Immature natural killer cell (primary cell): ENCODE results near the gene FRMD4A. TPM values are rescaled to one million over a fixed set of nuclear protein-coding genes. Genes with fewer than 3 reads are reported as not detected.

ENCODE experiments used
- DNase-seq, 3 donors: peaks; one replicate each; pipeline ENCODE4 v3.0.0; 2022; ENCODE audit warnings: mixed read lengths in 1 of 3
- H3K27ac Mint-ChIP-seq, 6 donors: one replicate each; pipeline ENCODE4 v1.8.0; 2020; ENCODE audit warnings: mixed read lengths in 6 of 6, mild to moderate bottlenecking in 5 of 6, inconsistent platforms in 4 of 6, moderate library complexity in 3 of 6
- H3K27me3 Mint-ChIP-seq, 3 donors: one replicate each; pipeline ENCODE4 v1.8.0; 2020 to 2021; ENCODE audit warnings: low read depth in 3 of 3, mild to moderate bottlenecking in 3 of 3, mixed read lengths in 3 of 3, moderate library complexity in 3 of 3, inconsistent platforms in 1 of 3
- H3K36me3 Mint-ChIP-seq, 3 donors: one replicate each; pipeline ENCODE4 v1.8.0; 2020; ENCODE audit warnings: mixed read lengths in 3 of 3, inconsistent platforms in 2 of 3, mild to moderate bottlenecking in 2 of 3
- H3K4me1 Mint-ChIP-seq, 2 donors: one replicate each; pipeline ENCODE4 v1.8.0; 2020; ENCODE audit warnings: inconsistent platforms in 2 of 2, mild to moderate bottlenecking in 2 of 2, mixed read lengths in 2 of 2, moderate library complexity in 1 of 2
- H3K4me3 Mint-ChIP-seq, 5 donors: one replicate each; pipeline ENCODE4 v1.8.0; 2020; ENCODE audit warnings: mild to moderate bottlenecking in 5 of 5, mixed read lengths in 5 of 5, inconsistent platforms in 3 of 5, moderate library complexity in 3 of 5
- H3K9me3 Mint-ChIP-seq, 6 donors: one replicate each; pipeline ENCODE4 v1.8.0; 2020; ENCODE audit warnings: mild to moderate bottlenecking in 6 of 6, mixed read lengths in 6 of 6, inconsistent platforms in 4 of 6, moderate library complexity in 3 of 6
- polyA plus RNA-seq, 3 donors: library from polyadenylated mRNA; unstranded; fragments of 300-500 nt; fragmentation: Illumina TruSeq; gene quantifications; one replicate each; pipeline ENCODE4 v1.2.3, GENCODE V29; 2021

FRMD4A gene
- polyA plus RNA-seq, 3 donors from 2014 or later, result 0.48 TPM; not detected in 2

DNA sequence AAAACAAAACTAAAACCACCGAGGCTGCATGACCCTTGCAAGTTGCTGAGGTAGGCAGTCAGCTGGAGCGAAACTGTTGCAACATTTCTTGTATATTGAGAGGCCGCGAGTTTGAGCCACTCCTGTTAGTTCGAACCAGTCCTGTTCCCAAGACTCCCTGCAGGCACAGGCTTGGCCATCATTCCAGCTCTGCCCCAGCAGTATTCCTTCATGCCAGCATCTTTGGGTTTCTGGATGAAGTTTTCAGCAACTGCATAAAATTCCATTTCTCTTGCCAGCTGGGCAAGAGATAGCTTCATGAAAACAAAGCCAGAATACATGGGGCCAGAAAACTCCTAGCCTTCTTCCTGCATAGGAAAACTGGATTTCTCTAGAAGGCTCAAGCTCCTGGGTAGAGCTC is 207.6 kb downstream of the FRMD4A start:
- Mint-ChIP-seq H3K27ac (no peak overlapping the region), H3K27me3 (peaks cover 2 to 9% (median 4%) of the 10 kb centered on the region in 3 donors), H3K4me1 (no peaks in the 10 kb centered on the region), H3K4me3 (no peak overlapping the region), H3K9me3 (no peaks in the 10 kb centered on the region), H3K36me3 (no peaks in the 10 kb centered on the region)
- DNase-seq, result no peak

DNA sequence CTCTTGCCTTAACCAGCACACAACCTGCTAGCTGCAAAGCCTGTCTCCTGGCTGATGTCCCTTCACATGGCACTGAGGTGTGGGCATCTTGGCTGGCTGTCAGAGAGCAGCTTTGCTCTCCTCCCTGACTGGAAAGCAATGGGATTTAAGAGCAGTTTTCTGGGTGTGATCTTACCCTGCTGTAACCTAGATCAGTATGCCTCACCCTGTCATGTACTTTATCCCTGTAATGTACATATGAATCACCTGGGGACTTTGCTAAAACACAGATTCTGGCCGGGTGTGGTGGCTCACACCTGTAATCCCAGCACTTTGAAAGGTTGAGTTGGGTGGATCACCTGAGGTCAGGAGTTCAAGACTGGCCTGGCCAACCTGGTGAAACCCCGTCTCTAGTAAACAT is 209.9 kb downstream of the FRMD4A start:
- Mint-ChIP-seq H3K9me3 (no peaks in the 10 kb centered on the region), H3K36me3 (no peaks in the 10 kb centered on the region), H3K27me3 (peaks cover 0 to 4% (median 2%) of the 10 kb centered on the region in 3 donors), H3K4me1 (no peaks in the 10 kb centered on the region), H3K4me3 (no peak overlapping the region), H3K27ac (no peak overlapping the region)
- DNase-seq, result no peak

DNA sequence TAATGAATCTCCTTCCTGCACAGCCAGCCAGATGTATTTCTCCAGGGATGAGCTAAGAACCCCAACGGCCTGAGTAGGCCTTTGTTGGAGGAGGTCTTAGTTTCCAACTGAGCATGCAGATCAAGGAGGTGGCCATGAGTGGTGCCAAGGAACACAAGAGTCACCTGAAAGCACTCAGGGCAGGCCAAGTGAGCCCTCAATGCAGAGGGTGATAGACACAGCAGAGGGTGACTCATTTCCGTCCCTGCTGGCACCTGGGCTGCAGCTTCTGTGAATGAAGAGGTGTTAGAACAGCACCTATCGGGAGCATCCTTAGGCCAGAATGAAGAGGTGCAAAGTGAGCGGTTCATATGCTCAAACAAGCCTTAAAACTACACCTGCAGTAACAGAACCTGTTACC is 211.8 kb downstream of the FRMD4A start:
- Mint-ChIP-seq H3K27me3 (peaks cover 0 to 4% (median 2%) of the 10 kb centered on the region in 3 donors), H3K9me3 (no peaks in the 10 kb centered on the region), H3K4me1 (no peaks in the 10 kb centered on the region), H3K4me3 (no peak overlapping the region), H3K27ac (no peak overlapping the region), H3K36me3 (no peaks in the 10 kb centered on the region)
- DNase-seq, result no peak

DNA sequence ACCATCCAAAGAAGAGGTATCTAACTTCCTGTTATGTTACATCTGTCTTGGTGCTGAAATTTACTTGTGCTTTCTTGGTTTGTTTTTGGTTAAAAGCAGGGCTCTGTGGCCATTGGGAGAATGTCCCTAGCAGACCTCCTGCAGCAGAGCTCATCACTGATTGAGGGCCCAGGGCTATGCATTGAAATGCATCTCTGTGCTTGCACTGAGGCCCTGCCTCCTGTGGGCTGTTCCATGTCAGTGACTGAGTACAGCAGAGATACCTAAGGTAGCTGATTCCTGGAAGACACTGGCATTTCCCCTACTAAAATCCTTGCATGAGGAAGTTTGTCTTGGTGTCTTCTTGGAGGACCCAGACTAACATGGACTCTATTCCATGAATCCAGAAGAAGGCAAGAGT is 213.9 kb downstream of the FRMD4A start:
- Mint-ChIP-seq H3K27me3 (peaks cover 1 to 4% (median 1%) of the 10 kb centered on the region in 3 donors), H3K4me1 (no peaks in the 10 kb centered on the region), H3K27ac (no peak overlapping the region), H3K9me3 (no peaks in the 10 kb centered on the region), H3K36me3 (no peaks in the 10 kb centered on the region), H3K4me3 (no peak overlapping the region)
- DNase-seq, result no peak

DNA sequence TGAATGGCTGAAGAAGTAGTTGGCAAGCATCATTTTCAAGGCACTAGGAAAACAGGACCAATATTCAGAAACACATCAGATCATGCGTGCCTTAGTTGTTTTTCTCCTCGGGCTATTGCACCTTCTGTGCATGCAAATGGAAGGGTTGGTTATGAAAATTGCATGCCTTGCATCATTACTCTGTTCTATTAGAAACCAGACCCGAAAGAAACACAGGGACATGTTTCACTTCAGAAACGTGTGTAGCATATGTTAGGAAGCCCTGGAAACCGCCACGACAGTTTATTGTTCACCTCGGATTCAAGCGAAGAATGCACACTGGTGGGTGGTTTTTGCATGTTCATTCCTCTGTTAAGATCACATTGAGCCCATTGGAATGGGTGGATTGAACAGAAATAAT is 214.7 kb downstream of the FRMD4A start:
- H3K4me3 Mint-ChIP-seq, result no peak overlapping the region
- H3K27ac Mint-ChIP-seq, result no peak overlapping the region
- no peaks in the 10 kb centered on the region for H3K4me1 Mint-ChIP-seq
- peaks cover 1 to 5% (median 4%) of the 10 kb centered on the region in 3 donors for H3K27me3 Mint-ChIP-seq
- H3K9me3 Mint-ChIP-seq, result no peaks in the 10 kb centered on the region
- DNase-seq, result no peak
- no peaks in the 10 kb centered on the region for H3K36me3 Mint-ChIP-seq

DNA sequence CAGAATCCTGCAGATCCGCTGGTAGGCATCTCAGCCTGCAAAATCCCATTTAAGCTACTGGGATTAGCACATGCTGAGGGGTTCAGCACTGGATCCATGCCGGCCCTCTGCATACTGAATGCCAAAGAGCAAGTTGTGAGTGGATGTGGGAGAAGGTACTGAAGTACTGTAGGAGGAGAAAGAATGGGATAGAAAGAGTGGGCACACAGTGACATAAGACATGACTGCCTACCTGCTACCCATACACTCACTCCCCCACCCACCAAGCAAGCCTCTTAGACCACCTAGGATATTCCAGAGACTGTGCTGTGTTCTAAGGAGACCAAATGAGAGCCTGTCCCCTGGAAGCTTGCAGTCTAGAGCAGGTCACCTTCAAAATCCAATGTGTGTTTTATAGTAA is 215.9 kb downstream of the FRMD4A start:
- Mint-ChIP-seq H3K27ac (no peak overlapping the region), H3K4me1 (no peaks in the 10 kb centered on the region), H3K4me3 (no peak overlapping the region), H3K9me3 (no peaks in the 10 kb centered on the region), H3K36me3 (no peaks in the 10 kb centered on the region), H3K27me3 (peaks cover 1 to 6% (median 5%) of the 10 kb centered on the region in 3 donors)
- DNase-seq, result no peak

DNA sequence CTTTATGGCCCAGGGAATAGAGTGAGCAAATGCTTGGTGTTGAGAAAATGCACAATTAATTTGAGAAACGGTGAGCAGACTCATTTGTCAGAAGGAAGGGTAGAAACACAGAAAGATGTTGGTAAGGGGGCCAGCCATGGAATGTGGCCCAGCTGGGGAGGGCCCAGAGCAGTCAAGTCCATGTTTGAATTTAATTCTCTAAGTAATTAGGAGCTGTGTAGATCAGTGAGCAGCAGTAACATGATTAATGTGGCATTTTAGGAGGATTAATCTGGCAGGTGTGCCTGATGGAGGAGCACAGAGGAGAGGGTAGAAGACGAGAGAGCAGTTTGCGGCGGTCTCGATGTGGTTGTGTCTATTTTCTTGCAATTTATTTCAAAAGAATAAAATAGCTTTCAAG is 218.7 kb downstream of the FRMD4A start:
- Mint-ChIP-seq H3K27me3 (peaks cover 1 to 18% (median 7%) of the 10 kb centered on the region in 3 donors), H3K4me3 (no peak overlapping the region), H3K9me3 (no peaks in the 10 kb centered on the region), H3K36me3 (no peaks in the 10 kb centered on the region), H3K4me1 (no peaks in the 10 kb centered on the region), H3K27ac (no peak overlapping the region)
- no peak for DNase-seq

DNA sequence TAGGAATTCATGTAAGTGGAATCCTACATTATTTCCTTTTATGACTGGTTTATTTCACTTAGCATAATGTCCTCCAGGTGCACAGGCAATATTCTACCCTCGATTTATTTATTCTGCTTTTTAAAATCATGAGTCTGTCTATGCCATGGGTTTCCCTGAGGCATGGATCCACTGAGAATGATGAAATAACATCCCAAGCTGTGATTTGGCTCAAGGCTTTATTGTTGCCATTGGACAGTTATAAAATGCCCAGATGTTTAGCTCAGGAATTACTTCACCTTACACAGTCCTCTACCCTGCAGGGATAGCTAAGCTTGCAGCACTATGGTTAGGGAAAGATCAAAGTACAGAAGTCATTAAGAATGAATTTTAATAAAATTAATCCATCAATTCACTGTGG is 219.5 kb downstream of the FRMD4A start:
- no peak overlapping the region for H3K27ac Mint-ChIP-seq
- no peaks in the 10 kb centered on the region for H3K36me3 Mint-ChIP-seq
- H3K4me3 Mint-ChIP-seq, result no peak overlapping the region
- H3K9me3 Mint-ChIP-seq, result peaks cover 0 to 2% (median 0%) of the 10 kb centered on the region in 6 donors
- H3K4me1 Mint-ChIP-seq, result no peaks in the 10 kb centered on the region
- peaks cover 1 to 23% (median 7%) of the 10 kb centered on the region in 3 donors for H3K27me3 Mint-ChIP-seq
- no peak for DNase-seq

DNA sequence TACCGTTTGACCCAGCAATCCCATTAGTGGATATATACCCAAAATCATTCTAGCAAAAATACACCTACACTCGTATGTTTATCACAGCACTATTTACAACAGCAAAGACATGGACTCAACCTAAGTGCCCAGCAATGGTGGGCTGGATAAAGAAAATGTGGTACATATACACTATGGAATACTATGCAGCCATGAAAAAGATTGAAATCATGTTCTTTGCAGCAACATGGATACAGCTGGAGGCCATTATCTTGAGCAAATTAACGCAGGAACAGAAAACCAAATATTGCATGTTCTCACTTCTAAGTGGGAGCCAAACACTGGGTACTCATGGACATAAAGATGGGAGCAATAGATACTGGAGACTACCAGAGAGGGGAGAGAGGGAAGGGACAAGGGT is 223.9 kb downstream of the FRMD4A start:
- DNase-seq, result no peak
- Mint-ChIP-seq H3K4me1 (no peaks in the 10 kb centered on the region), H3K4me3 (no peak overlapping the region), H3K36me3 (no peaks in the 10 kb centered on the region), H3K27me3 (peaks cover 0 to 20% (median 7%) of the 10 kb centered on the region in 3 donors), H3K27ac (no peak overlapping the region), H3K9me3 (peaks cover 0 to 3% (median under 1%) of the 10 kb centered on the region in 6 donors)

DNA sequence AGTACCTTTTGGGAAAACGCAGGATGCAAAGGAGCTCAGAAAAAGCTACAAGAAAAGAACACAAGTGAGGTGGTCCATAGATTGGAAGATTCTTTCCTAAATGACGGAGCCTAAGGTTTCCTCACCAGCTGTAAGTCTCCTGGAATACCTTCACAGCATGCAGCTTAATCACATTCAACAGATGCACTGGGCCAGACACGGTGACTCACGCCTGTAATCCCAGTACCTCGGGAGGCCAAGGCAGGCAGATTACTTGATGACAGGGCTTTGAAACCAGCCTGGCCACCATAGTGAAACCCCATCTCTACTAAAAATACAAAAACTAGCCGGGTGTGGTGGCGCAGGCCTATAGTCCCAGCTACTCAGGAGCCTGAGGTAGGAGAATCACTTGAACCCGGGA is 228.7 kb downstream of the FRMD4A start:
- Mint-ChIP-seq H3K4me1 (no peaks in the 10 kb centered on the region), H3K4me3 (no peak overlapping the region), H3K9me3 (peaks cover 0 to 3% (median under 1%) of the 10 kb centered on the region in 6 donors), H3K27ac (no peak overlapping the region), H3K36me3 (no peaks in the 10 kb centered on the region), H3K27me3 (peaks cover 0 to 10% (median 8%) of the 10 kb centered on the region in 3 donors)
- DNase-seq, result no peak

DNA sequence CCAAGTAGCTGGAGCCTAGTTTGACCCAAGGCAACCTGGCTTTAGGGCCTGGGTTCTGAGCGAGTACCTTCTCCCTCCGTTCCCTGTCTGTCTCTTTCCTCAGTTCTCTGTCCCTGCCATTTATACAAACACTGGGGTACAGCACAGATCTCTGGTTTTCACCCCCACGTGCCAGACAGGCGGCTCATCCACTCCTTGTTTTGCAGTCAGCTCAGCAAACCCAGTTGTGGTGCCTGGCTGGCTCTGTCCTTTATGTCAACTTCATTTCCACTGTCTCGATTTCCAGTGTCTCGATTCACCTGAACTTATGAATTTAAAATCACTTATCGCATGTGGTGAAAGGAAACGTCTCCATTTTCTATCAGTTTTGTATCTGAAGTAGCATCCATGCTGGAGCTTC is 230.8 kb downstream of the FRMD4A start:
- H3K36me3 Mint-ChIP-seq, result no peaks in the 10 kb centered on the region
- peaks cover 0 to 2% (median 0%) of the 10 kb centered on the region in 6 donors for H3K9me3 Mint-ChIP-seq
- no peaks in the 10 kb centered on the region for H3K4me1 Mint-ChIP-seq
- no peak overlapping the region for H3K27ac Mint-ChIP-seq
- peaks cover 0 to 8% (median 5%) of the 10 kb centered on the region in 3 donors for H3K27me3 Mint-ChIP-seq
- H3K4me3 Mint-ChIP-seq, result no peak overlapping the region
- no peak for DNase-seq

DNA sequence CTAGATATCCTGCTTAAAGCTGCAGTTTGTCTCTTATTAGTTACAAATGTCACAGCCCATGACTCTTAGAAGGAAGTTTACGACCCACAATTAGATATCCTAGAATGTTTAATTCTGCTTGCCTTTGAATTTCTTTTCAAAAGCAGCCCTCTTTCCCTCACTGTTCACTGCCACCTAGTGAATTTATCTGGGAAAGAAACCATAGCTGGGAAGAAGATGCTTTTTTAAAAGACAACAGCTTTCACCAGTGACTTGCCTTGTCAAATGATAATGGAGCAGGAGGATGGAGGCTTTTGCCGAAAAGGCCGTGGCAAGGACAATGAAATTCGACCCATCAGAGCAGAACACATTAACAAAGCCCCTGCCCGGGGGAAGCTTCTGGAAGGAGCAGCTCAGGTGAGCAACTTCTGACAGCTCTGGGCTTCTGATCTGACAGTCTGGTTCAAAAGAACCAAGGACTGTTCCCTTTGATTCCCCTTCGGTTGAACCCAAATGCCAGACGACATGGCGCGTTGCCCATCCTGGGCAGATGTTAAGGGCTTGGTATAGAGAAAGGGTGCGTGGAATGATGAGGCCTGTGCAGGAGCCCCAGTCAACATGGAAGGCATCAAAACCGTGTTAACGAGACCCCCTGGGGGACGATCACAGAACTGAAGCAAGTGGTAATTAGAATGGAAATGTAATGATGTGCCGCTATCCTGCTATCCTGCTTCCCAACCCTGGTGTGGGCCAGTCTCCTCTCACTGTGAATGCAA is 236.8 kb downstream of the FRMD4A start:
- no peak for DNase-seq
- Mint-ChIP-seq H3K36me3 (no peaks in the 10 kb centered on the region), H3K27me3 (peaks cover 0 to 5% (median 0%) of the 10 kb centered on the region in 3 donors), H3K27ac (no peak overlapping the region), H3K9me3 (no peaks in the 10 kb centered on the region), H3K4me3 (no peak overlapping the region), H3K4me1 (no peaks in the 10 kb centered on the region)

DNA sequence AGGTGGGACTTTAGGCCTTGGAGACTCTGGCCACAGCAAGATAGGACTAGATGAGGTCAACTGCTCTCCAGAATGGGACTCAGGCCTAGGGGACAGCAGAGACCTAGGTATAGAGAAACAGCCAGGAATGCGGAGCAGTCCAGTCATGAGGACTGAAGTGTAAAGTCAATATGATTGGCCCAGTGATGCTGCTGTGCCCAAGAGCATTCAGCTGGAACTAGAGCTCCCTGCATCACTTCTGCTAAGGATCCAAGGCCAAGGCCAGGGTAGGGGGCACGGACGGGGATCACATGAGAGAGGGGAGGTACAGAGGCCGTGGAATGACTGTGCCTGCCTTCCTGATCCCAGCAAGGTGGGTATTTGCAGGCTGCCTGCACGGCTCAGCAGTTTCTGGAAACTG is 237.9 kb downstream of the FRMD4A start:
- no peak overlapping the region for H3K4me3 Mint-ChIP-seq
- peaks cover 2 to 5% (median 2%) of the 10 kb centered on the region in 3 donors for H3K27me3 Mint-ChIP-seq
- no peak overlapping the region for H3K27ac Mint-ChIP-seq
- H3K9me3 Mint-ChIP-seq, result no peaks in the 10 kb centered on the region
- H3K36me3 Mint-ChIP-seq, result no peaks in the 10 kb centered on the region
- no peaks in the 10 kb centered on the region for H3K4me1 Mint-ChIP-seq
- DNase-seq, result no peak

DNA sequence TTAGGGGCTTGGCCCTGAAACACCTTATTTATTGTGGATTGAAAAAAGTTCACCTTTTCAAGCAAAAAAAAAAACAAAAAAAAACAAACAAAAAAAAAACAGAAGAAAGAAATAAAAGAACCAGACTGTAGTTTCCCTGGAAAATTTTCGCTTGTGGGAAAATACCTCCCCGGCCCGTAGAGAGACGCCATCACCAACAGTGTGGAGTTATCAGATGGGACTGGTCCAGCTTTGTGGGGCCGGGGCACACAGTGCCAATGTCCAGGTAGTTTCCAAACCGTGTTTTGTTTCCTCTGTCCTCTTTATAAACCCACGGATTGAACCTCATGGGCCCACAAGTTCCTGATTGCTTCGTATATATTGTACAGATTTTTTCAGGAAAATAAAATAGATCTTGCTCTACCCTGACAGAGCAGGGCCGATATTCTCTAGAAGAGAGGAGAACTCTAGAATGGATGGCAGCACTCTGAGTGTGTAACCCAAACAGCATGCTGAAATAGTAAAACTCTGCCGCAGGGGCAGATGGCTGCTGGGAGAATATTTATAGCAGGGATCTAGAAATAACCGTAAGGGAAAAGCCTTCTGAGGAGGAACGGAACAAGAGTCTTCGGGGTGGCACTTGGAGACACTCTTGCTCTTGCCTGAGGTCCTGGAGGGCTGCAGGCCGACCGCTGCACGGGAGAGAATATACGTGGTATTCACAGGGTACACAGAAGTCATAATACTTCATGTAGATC is 241.0 kb downstream of the FRMD4A start:
- no peaks in the 10 kb centered on the region for H3K9me3 Mint-ChIP-seq
- H3K4me3 Mint-ChIP-seq, result no peak overlapping the region
- no peak for DNase-seq
- H3K4me1 Mint-ChIP-seq, result no peaks in the 10 kb centered on the region
- peaks cover 2 to 6% (median 5%) of the 10 kb centered on the region in 3 donors for H3K27me3 Mint-ChIP-seq
- no peaks in the 10 kb centered on the region for H3K36me3 Mint-ChIP-seq
- no peak overlapping the region for H3K27ac Mint-ChIP-seq
